Dedifferentiated amniotic fluid mesenchymal stem cell (primary cell): ENCODE measurements around the gene ARGLU1.

Experiments used
- DNase-seq: peaks from one replicate; pipeline ENCODE4 v3.0.0-alpha.2; 2016; ENCODE audit errors: extremely low spot score

The ARGLU1 gene

DNA sequence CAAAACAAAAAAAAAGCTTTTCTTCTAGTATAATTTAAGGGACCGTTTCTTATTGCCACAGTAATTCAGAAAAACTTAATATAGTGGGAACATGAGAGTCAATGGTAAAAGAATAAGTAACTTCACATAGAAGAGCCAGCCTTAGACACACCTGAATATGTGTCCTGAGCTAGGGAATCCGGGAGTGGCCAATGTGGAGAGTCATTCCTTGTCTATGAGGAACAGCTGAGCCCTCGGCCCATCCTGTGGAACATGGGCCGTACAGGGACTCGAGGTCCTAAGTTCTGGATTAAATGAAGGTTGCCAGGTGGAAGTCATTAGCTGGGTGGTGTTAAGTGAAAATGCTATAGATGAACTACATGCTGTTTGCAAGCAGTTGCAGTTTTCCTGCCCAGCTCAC is 64.7 kb downstream of the ARGLU1 start:
- no peak for DNase-seq

DNA sequence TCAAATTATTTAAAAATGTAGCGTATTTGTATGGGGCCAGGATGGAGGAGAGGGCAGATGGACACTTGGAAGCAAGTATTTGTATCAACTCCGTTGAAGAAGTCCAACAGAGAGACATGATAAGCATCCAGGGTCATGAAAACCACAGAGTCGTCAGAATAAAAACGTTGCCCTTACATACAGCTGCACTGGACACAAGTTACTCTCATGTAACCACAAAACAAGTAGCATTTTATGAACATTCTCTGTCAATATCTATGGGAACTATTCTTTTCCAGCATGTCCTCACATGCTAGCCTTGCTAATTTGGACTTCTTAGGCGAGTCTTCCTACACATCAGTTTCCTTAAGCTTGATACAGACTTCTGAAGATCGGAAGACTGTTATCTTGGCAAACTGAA is 67.5 kb downstream of the ARGLU1 start:
- DNase-seq, result no peak

DNA sequence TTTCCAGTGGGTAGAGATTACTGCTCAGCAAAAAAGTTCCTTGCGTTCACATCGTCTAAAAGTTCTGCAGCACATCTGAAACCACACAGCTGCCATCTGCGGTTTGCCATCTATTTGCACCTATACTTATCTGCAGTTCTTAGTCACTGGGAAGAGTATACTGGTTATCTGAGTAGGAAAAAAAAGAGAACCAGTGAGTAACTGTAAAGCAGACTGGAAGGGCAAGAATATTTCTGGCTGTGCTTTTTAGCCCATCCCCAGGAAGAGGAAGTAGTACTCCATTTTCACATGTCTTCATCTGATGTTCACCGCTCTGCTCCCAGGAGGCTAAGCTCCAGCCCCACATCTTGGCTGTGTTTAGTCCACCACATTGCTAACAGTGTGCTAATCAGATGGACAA is 68.0 kb downstream of the ARGLU1 start:
- DNase-seq, result no peak

DNA sequence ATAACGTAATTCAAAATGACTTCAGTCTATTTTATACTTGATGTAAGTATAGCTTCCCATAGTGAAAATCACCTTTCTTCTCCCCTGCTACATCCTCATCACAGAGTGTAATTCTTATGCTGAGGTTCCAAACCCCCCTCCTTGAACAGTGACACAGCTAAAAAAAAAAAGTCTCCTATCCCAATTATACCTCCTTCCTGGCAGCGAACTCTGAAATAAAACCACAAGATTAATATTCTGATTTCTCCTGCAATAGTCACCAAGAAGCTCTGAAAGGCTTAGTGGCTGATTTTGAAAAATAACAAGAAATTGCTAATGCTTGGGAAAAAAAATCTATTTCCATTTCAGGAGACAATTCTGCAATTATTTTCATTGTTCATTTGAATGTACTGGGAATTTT is 68.8 kb downstream of the ARGLU1 start:
- no peak for DNase-seq

DNA sequence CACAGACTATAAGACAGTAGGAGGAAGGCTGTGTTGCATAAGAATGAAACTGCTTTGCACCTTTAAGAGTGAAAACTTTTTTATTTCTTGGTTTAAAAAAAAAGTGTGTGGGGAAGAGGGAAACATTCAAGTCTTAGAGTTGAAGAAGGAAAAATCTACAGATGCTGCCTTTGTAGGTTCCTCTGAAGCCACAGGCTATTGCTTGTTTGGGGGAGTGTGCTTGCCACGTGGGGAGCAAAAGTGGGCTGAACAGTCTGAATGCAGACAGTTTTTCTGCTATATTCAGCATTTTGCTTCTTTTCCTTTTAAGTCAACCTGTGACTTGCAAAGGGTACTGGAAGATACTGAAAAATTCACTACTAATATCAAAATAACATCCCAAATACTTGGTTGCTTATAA is 69.4 kb downstream of the ARGLU1 start:
- DNase-seq, result no peak

DNA sequence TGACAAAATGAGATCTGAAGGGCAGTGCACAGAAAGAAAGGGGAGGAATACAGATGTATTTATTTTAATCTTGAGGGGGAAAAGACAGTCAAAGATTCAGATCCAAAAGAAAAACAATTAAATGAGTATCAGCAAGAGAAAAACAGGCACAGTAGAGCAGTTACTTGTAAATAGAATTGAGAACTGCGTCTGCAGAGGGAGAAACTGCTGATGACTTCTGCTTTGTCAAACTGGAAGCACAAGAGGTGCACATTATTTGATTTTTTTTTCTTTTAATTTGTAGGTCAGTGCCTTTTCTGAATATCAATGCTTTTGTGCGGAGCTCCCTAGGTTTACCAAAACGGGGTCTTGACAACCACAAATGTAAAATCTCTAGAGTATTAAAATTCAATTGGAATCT is 69.8 kb downstream of the ARGLU1 start:
- no peak for DNase-seq

DNA sequence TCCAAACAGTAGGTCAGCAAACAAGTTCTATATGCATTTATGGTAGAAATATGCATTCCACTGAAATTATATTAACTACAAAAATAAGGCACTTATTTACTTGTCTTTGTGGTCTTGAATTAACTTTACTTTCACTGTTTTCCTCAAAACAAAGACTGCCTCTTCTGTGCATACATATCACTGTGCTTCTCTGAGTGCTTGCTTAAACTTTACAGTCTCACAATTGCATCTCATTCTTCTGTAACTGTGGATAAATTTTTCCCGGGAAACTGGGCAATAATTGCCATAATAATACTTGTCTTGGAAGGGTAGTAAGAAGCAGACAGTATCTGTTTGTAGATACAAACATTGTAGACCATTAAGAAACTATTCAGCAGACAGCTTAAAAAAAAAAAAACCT is 70.9 kb downstream of the ARGLU1 start:
- no peak for DNase-seq

DNA sequence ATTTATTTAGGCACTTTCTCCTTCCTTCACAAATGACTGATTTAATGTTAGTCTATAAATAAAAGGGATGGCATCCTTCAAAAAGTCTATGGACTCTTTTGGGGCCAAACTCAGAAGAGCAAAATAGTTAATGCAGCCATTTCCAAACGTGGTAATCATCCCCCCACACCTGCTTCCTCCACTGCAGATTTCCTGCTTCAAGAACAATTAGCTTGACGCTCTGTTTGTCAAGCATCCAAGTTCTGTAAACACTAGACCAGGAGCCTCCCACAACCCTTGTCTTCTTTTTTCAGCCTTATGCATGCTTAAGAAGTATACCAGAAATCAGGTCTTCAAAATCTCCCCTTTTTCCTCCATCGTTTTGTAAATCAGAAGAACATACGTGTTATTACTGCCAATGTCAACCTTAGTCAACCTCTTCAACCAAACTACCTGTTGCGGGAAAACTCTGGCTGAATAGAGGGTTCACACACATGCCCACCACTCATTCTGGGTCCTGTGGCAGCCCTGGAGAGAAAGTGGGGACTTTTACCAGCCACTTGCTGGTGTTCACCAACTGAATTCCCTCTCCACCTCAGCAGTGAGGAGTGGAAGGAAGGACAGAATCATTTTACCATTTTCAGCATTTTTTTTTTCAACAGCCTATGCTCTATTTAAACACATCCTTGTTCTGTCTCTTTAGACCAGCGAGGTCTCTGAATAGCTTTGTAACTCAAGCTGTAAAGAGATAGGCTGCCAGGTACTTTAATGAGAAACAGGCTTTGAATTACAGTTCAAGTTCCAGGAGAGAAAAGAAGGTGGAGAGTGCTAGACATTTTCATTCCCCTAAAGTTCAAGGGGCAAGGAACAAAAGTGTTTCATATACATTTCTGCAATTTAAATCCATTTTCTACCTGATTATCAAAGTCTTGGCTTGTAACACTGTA is 71.6 kb downstream of the ARGLU1 start:
- no peak for DNase-seq

DNA sequence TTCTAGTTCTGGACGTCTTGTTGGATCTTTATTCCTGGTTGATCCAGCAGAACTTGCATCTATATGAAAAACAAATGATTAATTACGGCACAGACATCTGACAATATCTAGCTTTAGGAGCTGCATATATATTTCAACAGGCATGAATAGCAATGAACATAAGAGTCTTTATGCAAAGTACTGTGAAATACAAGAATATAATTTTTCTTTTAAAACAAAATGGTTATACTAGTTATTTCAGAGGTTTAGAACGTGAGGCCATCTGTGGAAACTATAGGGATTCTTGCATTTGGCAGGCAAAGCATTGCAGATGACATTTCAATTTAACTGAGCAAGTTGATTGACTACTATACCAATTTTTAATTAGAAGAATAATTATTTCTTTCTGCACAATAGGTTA is 73.0 kb downstream of the ARGLU1 start:
- DNase-seq, result no peak

DNA sequence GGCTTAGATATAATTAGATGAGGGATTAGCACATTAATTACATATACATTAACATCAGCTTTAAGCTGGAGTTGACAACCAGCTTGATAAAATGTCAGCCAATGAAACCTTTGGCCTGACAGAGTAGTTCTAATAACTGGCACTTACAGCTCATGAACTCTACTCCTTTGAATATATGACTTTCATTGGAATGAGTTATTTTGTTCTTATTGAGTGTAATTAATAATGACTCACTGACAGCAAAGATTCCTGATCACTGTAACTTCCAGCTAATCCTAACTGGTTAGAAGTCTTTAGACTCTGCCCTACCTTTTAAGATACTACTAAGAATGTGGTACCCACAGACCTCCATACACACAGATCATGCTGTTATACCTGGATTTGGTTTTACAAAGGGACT is 73.4 kb downstream of the ARGLU1 start:
- DNase-seq, result no peak

DNA sequence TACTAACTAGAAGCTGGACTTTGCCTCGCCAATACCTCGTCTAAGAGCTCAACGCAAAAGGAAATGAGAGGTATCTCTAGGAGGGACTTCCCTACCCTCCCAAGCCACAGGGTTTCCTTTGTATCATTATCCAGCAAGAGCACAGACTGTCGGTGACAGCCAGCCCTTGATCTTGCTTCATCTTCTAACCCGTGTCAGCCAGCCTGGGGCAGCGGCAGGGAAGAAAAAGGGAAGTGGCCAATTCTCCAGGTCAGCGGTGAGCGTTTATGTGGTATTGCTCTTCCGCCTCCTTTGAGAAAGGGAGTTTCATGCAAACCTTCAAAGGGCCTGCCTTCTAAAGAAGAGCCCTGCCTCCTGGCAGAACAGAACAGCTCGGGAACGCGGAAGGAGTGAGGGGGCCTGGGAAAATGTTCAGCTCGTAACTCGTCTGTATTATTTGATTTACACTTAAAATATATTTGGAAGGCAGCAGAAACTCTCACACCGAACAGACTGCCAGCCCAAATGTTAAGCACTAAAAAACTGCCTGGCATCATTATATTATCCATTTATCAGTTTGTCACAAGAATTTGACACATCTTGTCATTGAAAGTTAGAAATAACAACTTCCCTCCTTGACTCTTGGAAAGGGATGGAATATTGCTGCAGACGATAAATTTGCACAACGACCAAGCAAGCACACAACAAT is 74.3 kb downstream of the ARGLU1 start:
- DNase-seq, result no peak

DNA sequence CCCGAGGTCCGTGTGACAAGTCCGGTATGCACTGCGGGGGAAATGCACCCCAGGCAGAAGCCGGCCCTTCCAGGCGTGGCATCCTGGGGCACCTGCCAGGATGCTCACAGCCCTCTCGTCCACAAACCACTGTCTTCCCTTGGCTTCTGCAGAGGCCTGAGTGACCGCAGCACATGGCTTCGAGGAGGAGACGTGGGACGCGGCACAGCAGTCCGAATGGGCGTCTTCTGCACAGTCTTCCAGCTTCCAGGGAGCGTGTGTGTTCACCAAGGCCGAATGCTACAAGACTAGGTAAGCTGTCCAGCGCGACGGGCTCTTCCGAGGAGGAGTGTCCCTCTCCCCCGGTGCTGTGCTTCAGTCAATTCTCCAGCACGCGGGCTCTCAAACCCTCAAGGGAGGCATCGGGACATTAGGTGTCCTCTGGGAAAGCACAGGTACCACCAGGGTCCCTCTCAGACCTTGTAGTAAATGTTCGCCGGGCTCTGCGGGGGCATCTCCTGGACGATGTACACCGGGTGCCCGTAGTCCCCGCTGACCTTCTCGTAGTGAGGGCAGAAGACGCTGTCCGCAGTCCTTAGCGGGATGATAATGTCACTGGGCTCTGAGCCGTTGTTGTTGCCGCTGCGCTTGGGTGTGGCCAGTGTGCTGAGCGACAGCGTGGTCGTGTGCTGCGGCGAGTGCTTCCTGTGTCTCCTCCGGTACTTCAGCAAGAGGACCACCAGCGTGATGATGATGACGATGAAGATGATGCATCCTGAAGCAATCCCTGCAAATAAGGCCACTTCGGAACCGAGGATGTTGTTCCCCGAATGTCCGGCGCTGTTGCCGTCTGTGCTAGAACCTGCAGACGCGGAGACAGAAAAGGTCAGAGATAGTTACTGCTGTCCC is 75.1 kb downstream of the ARGLU1 start:
- DNase-seq, result no peak

DNA sequence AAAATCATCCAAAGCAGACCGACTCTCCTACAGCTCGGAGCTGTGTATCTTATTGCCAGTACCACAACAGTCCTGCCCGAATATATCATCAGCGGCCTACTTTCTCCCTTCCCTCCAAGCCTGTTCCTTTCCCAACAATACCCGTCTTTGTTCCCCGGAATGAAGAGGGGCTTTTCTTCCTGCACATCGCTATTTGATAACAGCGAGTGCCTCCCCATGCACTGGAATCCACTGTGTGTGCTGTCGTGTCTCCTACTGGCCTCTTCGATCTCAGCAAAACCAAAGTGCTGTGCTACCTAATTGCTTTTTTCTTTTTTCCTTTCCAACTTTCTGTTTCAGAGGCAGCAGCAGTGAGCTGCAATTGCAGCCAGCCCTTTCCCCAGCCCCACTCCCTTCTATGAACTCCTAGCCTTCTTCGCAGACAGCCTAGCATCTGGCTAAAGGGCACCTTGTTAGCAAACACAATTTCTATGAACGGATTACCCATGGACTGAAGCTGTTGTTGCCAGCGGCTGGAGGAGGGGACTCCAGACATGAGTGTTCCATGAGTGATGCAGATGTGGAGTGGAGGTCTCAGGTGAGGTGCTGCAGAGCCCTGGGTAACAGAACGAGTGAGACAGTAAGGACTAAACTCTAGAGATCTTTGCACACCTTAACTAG is 75.9 kb downstream of the ARGLU1 start:
- no peak for DNase-seq
